Endometrial microvascular endothelial cells (primary cell): Measurements from ENCODE around the gene CLPTM1L. TPM values are rescaled to one million over a fixed set of nuclear protein-coding genes. Genes with fewer than 3 reads are reported as not detected.
"Not testable (repeated sequence)": the region's sequence is repeated elsewhere in the genome, so short reads cannot be mapped to it uniquely, and the experiment has no call there.

Source experiments
- in situ Hi-C: cut with HindIII; loops from 2 replicates; pipeline ENCODE4 v1.10.0; 2017; ENCODE audit warnings: low sequenced_read_pairs, low pct_unique_long_range_greater_than_20kb; ENCODE audit errors: inconsistent ontology term
- total RNA-seq: library from RNA; depleted of rRNA; stranded (reverse); fragments of >200 nt; gene quantifications from one replicate; pipeline ENCODE4 v1.2.3, GENCODE V29; 2015; ENCODE audit errors: inconsistent ontology term

Gene CLPTM1L
- total RNA-seq, 1 donor from 2014 or later, result 173 TPM

GRCh38 chr5:1364211-1364610 lies 19.3 kb upstream of the CLPTM1L start:
- in situ Hi-C loops, result no loop called here

GRCh38 chr5:1363581-1363980 lies 18.7 kb upstream of the CLPTM1L start:
- in situ Hi-C loops, result no loop called here

- in situ Hi-C loops, result no loop called here
Measured at GRCh38 chr5:1363160-1363559, 18.3 kb upstream of the CLPTM1L start.

GRCh38 chr5:1362242-1363015 lies 17.5 kb upstream of the CLPTM1L start:
- in situ Hi-C loops, result no loop called here

- in situ Hi-C loops, result no loop called here
Measured at GRCh38 chr5:1360861-1361260, 16.0 kb upstream of the CLPTM1L start.

- in situ Hi-C loops, result not testable (repeated sequence)
Measured at GRCh38 chr5:1360367-1360766, 15.5 kb upstream of the CLPTM1L start.

- in situ Hi-C loops, result no loop called here
Measured at GRCh38 chr5:1359713-1360112, 14.8 kb upstream of the CLPTM1L start.

GRCh38 chr5:1359031-1359645 lies 14.2 kb upstream of the CLPTM1L start:
- in situ Hi-C loops, result no loop called here

GRCh38 chr5:1358726-1359025 lies 13.8 kb upstream of the CLPTM1L start:
- in situ Hi-C loops, result no loop called here

- in situ Hi-C loops, result no loop called here
Measured at GRCh38 chr5:1357946-1358725, 13.2 kb upstream of the CLPTM1L start.

GRCh38 chr5:1356873-1357787 lies 12.2 kb upstream of the CLPTM1L start:
- in situ Hi-C loops, result no loop called here

GRCh38 chr5:1354576-1354975 lies 9.7 kb upstream of the CLPTM1L start:
- in situ Hi-C loops, result no loop called here

GRCh38 chr5:1352231-1353219 lies 7.6 kb upstream of the CLPTM1L start:
- in situ Hi-C loops, result no loop called here

GRCh38 chr5:1351156-1351555 lies 6.3 kb upstream of the CLPTM1L start:
- in situ Hi-C loops, result no loop called here

- in situ Hi-C loops, result no loop called here
Measured at GRCh38 chr5:1349246-1349645, 4.3 kb upstream of the CLPTM1L start.

- in situ Hi-C loops, result no loop called here
Measured at GRCh38 chr5:1348986-1349245, 4.0 kb upstream of the CLPTM1L start.

GRCh38 chr5:1347571-1347970 lies 2.7 kb upstream of the CLPTM1L start:
- in situ Hi-C loops, result no loop called here
